ENCODE measurements around the gene GOLGA1. TPM values are rescaled to one million over a fixed set of nuclear protein-coding genes. Genes with fewer than 3 reads are reported as not detected.

The GOLGA1 gene
- total and polyA plus RNA-seq, 10 of the 15 experiments (the other 5 are each of a cell fraction or from before 2014, with no cell fraction given): 2.9 to 14.1 (median 8.1) TPM

DNA sequence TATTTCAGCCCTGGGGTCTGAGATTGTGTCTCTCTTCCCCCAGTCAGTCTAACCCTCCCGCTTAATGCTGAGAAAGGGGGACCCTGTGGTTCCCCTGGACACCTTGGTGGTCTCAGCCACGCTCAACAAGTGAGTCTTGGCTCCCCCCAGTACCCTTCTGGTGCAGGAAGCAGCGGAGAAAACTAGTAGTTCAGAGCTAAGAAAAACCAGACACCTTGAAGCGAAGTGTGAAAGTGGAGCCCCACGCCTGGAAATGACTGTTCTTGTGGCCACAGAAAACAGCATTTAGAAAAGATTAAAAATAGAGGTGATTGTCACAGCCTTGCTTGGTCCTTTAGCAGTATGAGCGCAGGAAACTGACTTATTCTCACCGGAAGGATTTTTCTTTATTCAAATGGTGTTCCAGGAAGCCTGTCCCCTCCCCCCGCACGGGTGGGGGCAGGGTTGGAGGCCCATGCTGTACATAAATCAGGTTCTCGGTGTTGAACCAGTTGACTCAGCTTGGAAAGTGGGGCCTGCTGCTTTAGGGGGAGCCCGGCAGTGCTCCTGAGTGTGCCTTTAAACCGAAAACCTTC, 70.8 kb downstream of the GOLGA1 start (continued):
- peak; percentile 86; the same call in 1 of the 2 replicates for TF ChIP-seq STAT3 (IDR thresholded peaks at IDR 0.05; ENCODE audit: low read depth, low read length)

GRCh38 chr9:124869466-124869985, 71.4 kb downstream of the GOLGA1 start:
- intact Hi-C loops (cut with micrococcal nuclease; ENCODE audit: unreplicated experiment): loop anchor here (10.0 kb wide), 2 partner anchors 505 to 765 kb away; no protein-coding TSS in a partner anchor
- ChIA-PET RAD21 (ENCODE audit: unreplicated experiment) (interaction anchor here (0.9 to 2.3 kb wide), 4 partner anchors 9 to 248 kb away, joined by 3 to 5 read pairs (median 4); partner anchors contain the start of gene GOLGA1), SMC1A (ENCODE audit: uncharacterized antibody, unreplicated experiment) (interaction anchor here (1.0 to 4.1 kb wide), 2 partner anchors 8 to 103 kb away, joined by 3 to 37 read pairs; partner anchors contain the start of genes ARPC5L and RPL35), POLR2A (interaction anchor here (0.8 to 5.8 kb wide), 5 partner anchors 8 to 101 kb away, joined by 3 to 92 read pairs (median 3); partner anchors contain the start of genes ARPC5L and RPL35), CTCF (interaction anchor here (0.6 to 4.7 kb wide), 5 partner anchors 16 to 37 kb away, joined by 3 to 31 read pairs (median 3); partner anchors contain the start of gene WDR38)
- Histone ChIP-seq H3K9me3 (replicated peaks; ENCODE audit: control insufficient read depth, insufficient read depth, low read length) (no peaks in the 10 kb centered on the region), H3K27ac (ENCODE audit: control insufficient read depth, insufficient read depth) (peak overlapping the region; percentile 94), H3K4me1 (ENCODE audit: control insufficient read depth, insufficient read depth, low read length) (peaks cover 17% of the 10 kb centered on the region), H3K36me3 (ENCODE audit: control insufficient read depth in 2 of 2, insufficient read depth in 2 of 2, low read length in 1 of 2) (peaks cover 10% of the 10 kb centered on the region in 2 experiments), H2AFZ (ENCODE audit: control insufficient read depth, low read depth, low read length) (no peak overlapping the region), H3K9ac (ENCODE audit: control insufficient read depth, insufficient read depth, low read length) (peak overlapping the region; percentile 98), H3K4me3 (peak overlapping the region; percentile 94), H3K4me2 (ENCODE audit: control insufficient read depth, insufficient read depth) (peak overlapping the region; percentile 42), H4K20me1 (ENCODE audit: control insufficient read depth, insufficient read depth) (peaks cover 5% of the 10 kb centered on the region; the same call in 1 of the 2 replicates), H3K79me2 (ENCODE audit: control insufficient read depth, insufficient read depth, low read length) (peaks cover 74% of the 10 kb centered on the region), H3K27me3 (replicated peaks in 1 of 2; ENCODE audit: control insufficient read depth in 2 of 2, insufficient read depth in 2 of 2, low read length in 1 of 2) (no peaks in the 10 kb centered on the region)
- FAIRE-seq (no peak), ATAC-seq (peak; percentile 20), DNase-seq (ENCODE audit: low read depth, low spot score) (no peak)
- BruUV-seq (replicated peaks): no TSS peak
- TF ChIP-seq RBBP5 (conservative IDR thresholded peaks at IDR 0.05) (no peak), POLR2A (IDR thresholded peaks at IDR 0.05; ENCODE audit: low read depth, low read length) (peak; percentile 52; the same call in 1 of the 2 replicates), BCL11A (IDR thresholded peaks at IDR 0.05; ENCODE audit: low read depth, low read length) (no peak), CHD1 (IDR thresholded peaks at IDR 0.05; ENCODE audit: low read depth, low read length) (peak; percentile 41; the same call in 1 of the 2 replicates), BMI1 (IDR thresholded peaks at IDR 0.05; ENCODE audit: borderline replicate concordance) (no peak)
- 0% methylated on average over 27 of the region's 41 CpGs for WGBS (ENCODE audit: insufficient coverage, insufficient replicate concordance, low lambda C conversion rate, missing lambda C conversion rate)
- in situ Hi-C loops (cut with MboI): loop anchor here (25.0 kb wide), 1 partner anchor 1957 kb away; the partner anchor contains the start of genes RC3H2 and ZBTB6
